ENCODE data around the gene NISCH. TPM values are rescaled to one million over a fixed set of nuclear protein-coding genes. Genes with fewer than 3 reads are reported as not detected.

Gene NISCH
- total RNA-seq, 6 experiments from 2014 or later: 19.7 to 51.9 (median 30.6) TPM

DNA sequence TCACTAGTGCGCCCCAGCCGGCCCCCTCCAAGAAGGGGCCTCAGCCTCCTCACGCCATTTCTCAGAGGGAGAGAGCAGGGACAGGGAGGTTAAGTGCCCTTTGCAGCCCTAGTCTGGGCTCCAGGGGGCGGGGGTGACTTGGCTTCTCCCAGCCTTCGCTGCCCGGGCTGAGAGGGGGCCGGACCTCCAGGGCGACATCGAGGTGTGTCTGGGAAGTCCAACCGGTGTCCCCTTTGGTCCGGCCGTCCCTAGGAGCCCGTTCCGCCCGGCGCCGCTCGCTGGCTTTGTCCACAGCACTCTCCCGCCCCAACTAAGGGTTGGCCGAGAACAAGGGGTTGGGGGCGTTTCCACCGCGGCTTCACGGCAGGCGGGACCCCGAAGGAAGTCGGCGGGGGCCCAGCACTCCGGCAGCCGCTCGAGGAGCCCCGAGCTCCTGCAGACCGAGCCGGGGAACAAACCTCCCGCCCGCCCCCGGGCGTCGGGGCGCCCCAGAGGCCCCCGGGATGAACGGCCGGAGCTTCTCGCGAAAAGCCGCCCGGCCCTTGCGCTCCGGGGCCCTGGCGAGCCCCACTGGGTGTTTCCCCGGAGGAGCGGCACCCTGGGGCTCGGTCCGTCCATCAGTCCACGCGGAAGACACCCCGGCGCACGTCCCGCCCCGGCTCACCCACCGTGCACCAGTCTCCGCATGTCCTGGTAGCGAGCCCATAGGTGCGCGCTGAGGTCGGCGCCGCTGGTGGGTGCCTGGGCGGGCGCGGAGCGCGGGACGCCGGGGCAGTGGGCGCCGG is 77.6 kb downstream of the NISCH start:
- DNase-seq (peak; percentile 33 to 56 (median 49)), ATAC-seq (no peak)
- 10% methylated on average over 19 of the region's 78 CpGs for WGBS (ENCODE audit: insufficient coverage, low coverage, low lambda C conversion rate, missing lambda C conversion rate)
- intact Hi-C loops (cut with DNase I): no loop called here
- peaks cover 0 to 9% (median 0%) of the 10 kb centered on the region in 4 donors for H3K4me1 ChIP-seq
- H3K27me3 ChIP-seq: no peaks in the 10 kb centered on the region
- no peak overlapping the region for H3K27ac ChIP-seq
- peak overlapping the region; percentile 31 to 46 (median 35) for H3K4me3 ChIP-seq
- H3K9me3 ChIP-seq: no peaks in the 10 kb centered on the region
- TF ChIP-seq CTCF (IDR thresholded peaks at IDR 0.05) (no peak), POLR2A (IDR thresholded peaks at IDR 0.05) (no peak)
- no peaks in the 10 kb centered on the region for H3K36me3 ChIP-seq

DNA sequence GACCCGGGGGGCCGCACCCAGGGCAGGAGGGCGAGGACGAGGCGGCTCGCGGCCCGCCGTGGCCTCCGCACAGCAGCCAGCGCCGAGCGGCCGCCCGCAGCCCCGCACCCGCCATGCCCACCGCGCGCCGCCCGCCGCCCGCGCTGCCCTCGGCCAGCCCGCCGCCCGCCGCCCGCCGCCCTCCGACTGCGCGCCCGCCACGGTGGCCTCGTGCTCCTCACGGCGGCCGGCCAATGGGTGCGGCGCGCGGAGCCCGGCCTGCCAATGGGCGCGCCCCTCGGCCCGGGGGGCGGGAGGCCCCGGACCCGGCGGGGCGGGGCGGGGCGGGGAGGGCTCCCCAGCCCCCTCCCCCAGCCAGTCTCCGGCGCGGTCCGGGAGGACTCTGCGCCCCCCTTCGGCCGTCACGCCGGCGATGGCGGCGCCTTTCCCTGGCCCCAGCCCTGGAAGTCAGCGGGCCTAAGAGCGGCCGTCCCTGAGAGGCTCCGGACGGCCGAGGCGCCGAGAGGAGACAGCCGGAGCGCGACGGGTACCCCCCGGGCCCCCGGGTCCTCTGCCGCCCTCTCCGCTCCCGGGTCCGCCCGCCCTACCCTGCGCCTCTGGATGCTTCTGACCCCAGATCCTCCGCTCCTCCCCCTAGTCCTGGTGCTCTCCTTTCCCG is 78.3 kb downstream of the NISCH start, which contains the start of gene NT5DC2:
Gene NT5DC2 (minus strand): TSS at position 235 of the 658 bp plus-strand sequence. CDS start 120 bp downstream, at position 115.
- intact Hi-C loops (cut with DNase I): no loop called here
- DNase-seq (peak; percentile 57 to 63 (median 61)), ATAC-seq (peak; percentile 6 to 29 (median 8))
- no peaks in the 10 kb centered on the region for H3K27me3 ChIP-seq
- peak within 1 kb of the TSS; percentile 31 to 48 (median 40) for H3K4me3 ChIP-seq
- H3K36me3 ChIP-seq: no peaks in the 10 kb centered on the region
- TF ChIP-seq CTCF (IDR thresholded peaks at IDR 0.05): no peak
- TF ChIP-seq POLR2A (IDR thresholded peaks at IDR 0.05): no peak
- WGBS (ENCODE audit: insufficient coverage, low coverage, low lambda C conversion rate, missing lambda C conversion rate): no CpG with 5 or more reads among the region's 91 CpGs
- no peaks in the 10 kb centered on the region for H3K9me3 ChIP-seq
- peaks cover 0 to 16% (median 0%) of the 10 kb centered on the region in 4 donors for H3K4me1 ChIP-seq
- H3K27ac ChIP-seq: peak within 1 kb of the TSS; percentile 33 to 49 (median 40)

DNA sequence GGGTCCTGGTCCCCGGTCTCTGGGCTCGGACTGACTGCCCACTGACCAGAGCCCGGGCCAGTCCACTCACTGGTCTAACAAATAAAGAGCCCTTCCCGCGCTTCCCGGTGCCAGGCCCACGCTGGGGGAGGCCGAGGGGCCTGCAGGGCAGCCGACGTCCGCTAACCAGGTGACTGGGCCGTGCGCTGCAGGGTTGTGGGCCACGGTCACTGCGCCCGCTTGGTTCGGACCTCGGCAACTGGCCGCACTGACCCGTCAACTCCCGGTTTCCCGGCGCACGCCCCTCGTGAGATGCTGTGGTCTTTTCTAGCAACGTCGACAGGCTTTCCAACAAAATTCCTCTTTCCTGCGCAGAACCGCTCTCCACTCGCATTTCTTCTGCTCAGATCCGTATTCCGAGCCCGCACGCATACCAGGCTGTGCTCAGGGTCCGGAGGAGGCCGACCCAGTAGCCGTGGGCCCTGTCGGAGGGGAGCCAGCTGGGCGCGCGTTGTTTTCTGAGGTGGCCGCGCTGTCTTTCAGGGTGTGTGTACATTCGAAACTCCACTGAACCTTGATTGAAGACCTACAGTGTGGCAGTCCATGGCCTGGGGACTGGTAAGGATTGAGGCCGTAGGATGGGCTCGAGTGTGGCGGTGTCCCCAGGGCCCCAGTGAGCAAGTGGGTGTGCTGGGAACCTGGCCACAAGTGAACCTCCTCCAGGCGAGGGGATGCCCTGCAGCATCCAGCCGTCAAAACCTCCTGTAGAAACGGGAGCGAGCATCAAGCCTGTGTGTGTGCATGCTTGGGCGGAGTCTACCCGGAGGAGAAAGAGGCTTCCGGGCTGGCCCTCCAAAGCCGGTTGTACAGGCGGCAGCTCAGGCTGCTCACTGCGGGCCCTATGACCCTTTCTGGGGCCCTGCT is 79.1 kb downstream of the NISCH start:
- Histone ChIP-seq H3K27ac (peak overlapping the region; percentile 33 to 49 (median 40)), H3K9me3 (no peaks in the 10 kb centered on the region), H3K27me3 (no peaks in the 10 kb centered on the region), H3K4me1 (peaks cover 0 to 16% (median 0%) of the 10 kb centered on the region in 4 donors), H3K4me3 (peak overlapping the region; percentile 31 to 48 (median 40)), H3K36me3 (no peaks in the 10 kb centered on the region)
- ATAC-seq (no peak), DNase-seq (peak in 2 of 3 donors; percentile 31 to 45)
- intact Hi-C loops (cut with DNase I): no loop called here
- no peak for TF ChIP-seq POLR2A (IDR thresholded peaks at IDR 0.05)
- TF ChIP-seq CTCF (IDR thresholded peaks at IDR 0.05): no peak
- 100% methylated on average over 2 of the region's 57 CpGs for WGBS (ENCODE audit: insufficient coverage, low coverage, low lambda C conversion rate, missing lambda C conversion rate)

GRCh38 chr3:52535411-52536111 is 80.2 kb downstream of the NISCH start:
- TF ChIP-seq POLR2A (IDR thresholded peaks at IDR 0.05) (no peak), CTCF (IDR thresholded peaks at IDR 0.05) (no peak)
- ATAC-seq (no peak), DNase-seq (peak in 1 of 3 donors; percentile 16)
- H3K4me3 ChIP-seq: peak overlapping the region in 1 of 3 donors; percentile 74
- intact Hi-C loops (cut with DNase I): no loop called here
- peaks cover 0 to 20% (median 3%) of the 10 kb centered on the region in 4 donors for H3K4me1 ChIP-seq
- H3K27me3 ChIP-seq: no peaks in the 10 kb centered on the region
- 85% methylated on average over 19 of the region's 19 CpGs for WGBS (ENCODE audit: insufficient coverage, low coverage, low lambda C conversion rate, missing lambda C conversion rate)
- H3K9me3 ChIP-seq: no peaks in the 10 kb centered on the region
- H3K27ac ChIP-seq: no peak overlapping the region
- no peaks in the 10 kb centered on the region for H3K36me3 ChIP-seq

Measured in right lobe of liver (tissue), 6 donors.